C4-2B (cell line): Measurements from ENCODE around the gene PLEKHH3.

ENCODE experiments used
- CTCF ChIP-seq: fragments of 450-650 bp; conservative IDR thresholded peaks from 2 replicates; pipeline ENCODE4 v1.5.1; 2017; ENCODE audit warnings: mild to moderate bottlenecking
- ZFX ChIP-seq: fragments of 450-650 bp; IDR thresholded peaks from 2 replicates; pipeline ENCODE4 v1.6.1; 2017

GRCh38 chr17:42685831-42686230 lies 9.0 kb upstream of the PLEKHH3 start:
- no peak for TF ChIP-seq CTCF
- TF ChIP-seq ZFX: no peak
